Inflammatory macrophage treated with lipopolysaccharide for 1 hour (primary cell): ENCODE measurements around the gene PHAF1.

Source experiments
- DNase-seq, 2 donors: peaks; one replicate each; pipeline ENCODE4 v3.0.0-alpha.2; 2020 to 2022

Gene PHAF1

DNA sequence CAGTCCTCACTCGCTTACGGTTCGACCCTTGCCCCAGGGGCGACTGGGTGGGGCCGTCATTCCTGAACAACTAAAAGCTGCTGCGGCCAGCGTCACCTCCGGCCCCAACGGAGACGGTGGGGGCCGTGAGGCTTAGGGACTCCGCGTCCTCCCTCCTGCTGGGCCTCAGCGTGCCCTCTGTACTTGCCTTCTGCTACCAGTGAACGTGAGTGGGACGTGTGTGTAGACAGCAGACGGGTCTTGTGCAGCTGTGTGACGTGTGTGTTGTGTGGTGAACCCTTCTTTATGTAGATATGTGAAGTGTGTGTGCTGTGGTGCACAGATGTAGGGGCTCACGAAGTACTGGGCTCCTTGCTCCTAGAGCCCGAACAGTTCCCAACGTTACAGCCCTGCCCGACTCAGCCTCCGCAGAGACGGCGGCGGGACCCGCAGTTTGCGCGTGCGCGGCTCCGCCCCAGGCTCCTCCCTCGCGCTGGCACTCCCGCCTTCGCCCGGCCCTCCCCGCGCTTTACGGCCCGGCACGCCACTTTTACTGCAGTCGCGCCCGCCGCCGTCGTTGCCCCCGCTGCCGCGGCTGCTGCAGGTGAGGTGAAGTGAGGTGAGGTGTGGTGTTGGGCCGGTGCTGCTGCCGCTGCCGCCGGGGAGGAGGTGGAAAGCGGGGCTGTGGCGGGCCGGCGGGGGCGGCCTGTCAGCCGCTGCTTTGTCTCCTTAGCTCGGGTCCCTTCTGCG, at the start of gene PHAF1:
Gene PHAF1, plus strand, starts transcription at position 535 of the 729 bp plus-strand sequence. CDS start 235 bp downstream, outside the sequence.
- peak; percentile 85 to 96 for DNase-seq

DNA sequence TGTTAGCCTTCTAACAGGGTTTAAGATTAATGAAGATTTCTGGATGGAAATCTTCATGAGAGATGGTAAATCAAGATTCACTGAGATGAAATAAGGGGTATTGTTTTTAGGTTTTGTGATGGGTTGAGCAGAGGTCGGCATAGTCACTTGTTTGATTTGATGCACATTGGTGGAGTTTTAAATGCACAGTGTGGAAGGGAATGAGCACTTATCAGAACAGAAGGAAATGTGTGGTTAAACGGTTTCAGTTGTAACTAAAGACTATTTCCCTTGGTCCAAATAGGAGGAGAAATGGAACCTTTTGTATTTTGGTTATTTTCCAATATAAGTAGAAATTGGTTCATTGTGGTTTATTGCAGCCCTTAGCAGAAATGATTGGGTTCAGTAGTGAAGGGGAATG, 46.7 kb upstream of the PHAF1 start:
- DNase-seq = no peak

DNA sequence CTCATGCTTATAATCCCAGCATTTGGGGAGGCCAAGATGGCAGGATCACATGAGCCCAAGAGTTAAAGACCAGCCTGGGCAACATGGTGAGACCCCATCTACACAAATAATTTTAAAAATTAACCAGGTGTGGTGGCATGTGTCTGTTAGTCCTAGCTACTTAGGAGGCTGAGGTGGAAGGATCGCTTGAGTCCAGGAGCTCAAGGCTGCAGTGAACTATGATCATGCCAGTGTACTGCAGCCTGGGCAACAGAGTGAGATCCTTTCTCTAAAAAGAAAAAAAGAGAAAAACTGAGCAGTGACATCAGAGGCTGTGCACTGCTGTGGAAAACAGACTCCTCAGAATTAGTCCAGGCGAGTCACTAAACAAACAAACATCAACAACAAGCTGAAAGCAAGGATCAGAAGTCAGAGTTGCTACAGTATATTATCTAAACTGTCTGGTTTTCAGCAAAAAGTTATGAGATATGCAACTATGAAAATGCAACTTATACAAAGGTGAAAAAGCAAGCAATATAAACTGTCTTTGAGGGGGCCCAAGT, 41.5 kb upstream of the PHAF1 start:
- DNase-seq = no peak

DNA sequence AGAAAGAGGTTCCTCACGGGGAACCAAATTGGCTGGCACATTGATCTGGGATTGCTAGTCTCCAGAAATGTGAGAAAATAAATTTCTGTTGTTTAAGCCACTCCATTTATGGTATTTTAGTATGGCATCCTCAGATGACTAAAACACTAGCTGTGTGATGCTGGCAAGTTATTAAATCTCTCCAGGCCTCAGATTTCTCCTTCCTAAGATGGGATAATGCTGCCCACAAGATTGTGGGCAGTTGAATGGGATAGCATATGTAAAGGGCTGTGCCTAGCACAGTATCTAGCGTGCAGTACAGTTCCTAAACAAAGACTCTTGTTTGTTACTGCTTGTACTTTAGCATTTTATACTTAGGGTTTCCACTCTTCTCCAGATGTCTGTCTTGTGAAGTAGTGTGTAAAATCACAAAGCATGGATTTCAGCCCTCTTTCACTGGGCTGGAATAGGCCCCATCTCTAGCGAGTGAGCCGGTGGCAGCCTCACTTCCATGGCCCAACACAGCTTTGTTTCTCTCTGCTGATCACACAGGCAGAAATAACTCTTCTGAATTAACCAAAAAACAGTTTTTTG, 38.2 kb upstream of the PHAF1 start:
- no peak for DNase-seq

DNA sequence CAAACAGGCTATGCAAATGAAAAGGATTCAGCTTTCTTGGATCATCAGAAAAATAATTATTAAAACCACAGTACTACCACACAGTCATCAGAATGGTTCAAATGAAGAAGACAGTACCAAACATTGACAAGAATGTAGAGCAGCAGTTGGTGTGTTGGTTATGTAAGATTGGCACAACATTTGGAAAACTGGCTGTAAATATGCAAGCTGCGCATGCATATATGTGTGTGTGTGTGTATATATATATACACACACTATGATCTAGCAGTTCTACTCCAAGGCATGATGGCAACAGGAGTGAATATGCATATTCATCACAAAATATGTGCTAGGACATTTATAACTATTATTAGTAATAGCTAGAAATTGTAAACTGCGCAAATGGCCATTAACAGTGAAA, 34.4 kb upstream of the PHAF1 start:
- DNase-seq = no peak

DNA sequence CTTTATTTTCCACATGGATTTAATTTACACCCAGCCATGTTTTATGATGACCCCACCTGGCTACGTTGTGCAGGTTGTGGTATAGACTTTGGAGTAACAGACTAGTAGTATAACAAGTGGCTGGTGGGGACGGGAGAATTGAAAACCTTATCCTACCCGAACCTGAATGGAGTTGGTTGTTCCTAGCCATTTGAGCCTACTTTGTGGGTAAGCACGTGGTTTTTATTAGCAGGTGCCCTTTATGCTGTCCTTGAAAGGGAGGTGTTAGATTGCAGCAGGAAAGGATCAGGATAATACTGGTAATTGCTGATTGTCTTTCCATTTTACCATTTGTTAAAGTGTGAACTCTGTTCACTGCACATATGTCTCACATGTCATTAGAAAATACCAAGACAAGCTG, 31.9 kb upstream of the PHAF1 start:
- DNase-seq = no peak

DNA sequence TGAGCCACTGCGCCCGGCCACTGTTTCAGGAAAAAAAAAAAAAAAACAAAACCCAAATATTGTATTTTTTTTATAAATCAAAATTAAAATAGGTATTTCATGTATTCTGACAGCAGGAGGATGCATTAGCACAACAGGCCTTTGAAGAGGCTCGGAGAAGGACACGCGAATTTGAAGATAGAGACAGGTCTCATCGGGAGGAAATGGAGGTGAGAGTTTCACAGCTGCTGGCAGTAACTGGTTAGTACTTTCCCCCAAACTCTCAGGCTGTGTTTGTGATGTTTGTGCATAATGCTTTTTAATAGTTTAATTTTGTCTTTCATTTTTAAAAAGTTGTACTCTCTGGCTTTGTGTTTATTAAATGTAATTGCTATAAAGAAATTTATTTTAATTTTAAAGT, 27.6 kb upstream of the PHAF1 start:
- no peak for DNase-seq

DNA sequence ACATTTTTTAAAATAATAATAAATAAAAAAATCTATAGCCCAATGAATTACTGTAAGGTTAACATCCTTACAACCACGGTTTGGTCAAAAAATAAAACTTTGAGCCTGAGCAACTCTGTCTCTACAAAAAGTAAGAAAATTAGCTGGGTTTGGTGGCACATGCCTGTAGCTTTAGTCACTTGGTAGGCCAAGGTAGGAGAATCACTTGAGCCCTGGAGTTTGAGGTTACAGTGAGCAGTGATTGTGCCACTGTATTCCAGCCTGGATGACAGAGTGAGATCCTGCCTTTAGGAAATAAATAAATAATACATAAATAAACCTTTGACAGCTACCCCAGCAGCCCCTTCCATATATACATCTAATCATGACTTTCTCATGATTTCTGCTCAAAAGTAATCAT, 26.9 kb upstream of the PHAF1 start:
- DNase-seq = no peak

DNA sequence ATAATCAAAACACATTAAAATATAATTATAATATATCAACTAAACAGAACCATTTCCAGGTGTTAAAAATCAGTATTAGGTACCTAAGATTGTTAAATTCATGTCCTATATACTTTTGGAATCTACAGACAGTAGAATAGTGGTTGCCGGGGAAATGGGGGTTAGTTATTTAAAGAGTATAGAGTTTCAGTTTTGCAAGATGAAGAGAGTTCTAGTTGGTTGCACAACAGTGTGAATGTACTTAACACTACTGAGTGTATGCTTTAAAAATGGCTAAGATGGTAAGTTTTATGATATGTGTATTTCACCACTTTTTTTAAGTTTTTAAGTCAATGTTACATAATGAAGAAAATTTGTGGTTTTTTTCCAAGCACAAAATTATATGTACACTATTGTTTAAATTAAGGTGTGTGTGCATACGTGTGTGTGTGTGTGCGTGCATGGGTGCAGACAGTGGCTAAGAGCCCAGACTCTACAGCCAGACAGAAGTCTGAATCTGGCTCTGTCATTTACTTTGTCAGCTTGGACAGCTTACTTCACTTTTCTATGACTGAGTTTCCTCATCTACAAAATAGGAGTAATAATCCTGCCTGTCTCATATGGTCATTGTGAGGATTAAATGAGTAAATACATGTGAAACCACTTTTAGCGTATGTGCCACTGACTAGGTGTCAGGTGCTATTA, 25.3 kb upstream of the PHAF1 start:
- no peak for DNase-seq

DNA sequence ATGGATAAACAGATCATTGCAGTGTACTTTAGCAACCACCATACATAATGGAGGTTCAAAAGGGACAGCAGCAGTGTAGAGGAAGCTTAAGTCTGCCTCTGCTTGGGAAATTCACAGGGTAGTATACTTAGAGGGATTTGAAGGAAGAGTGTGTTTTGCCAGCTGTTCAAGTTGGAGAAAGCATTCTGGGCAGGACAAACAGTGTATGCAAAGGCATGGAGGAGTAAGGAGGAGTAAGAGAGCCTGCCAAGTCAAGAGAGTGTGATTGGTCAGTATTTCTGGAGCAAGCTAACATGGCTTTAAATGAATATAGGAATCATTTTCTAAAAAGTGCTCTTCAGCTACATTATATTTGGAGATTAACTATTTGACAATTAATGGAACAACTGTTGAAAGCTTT, 22.9 kb upstream of the PHAF1 start:
- DNase-seq = no peak

DNA sequence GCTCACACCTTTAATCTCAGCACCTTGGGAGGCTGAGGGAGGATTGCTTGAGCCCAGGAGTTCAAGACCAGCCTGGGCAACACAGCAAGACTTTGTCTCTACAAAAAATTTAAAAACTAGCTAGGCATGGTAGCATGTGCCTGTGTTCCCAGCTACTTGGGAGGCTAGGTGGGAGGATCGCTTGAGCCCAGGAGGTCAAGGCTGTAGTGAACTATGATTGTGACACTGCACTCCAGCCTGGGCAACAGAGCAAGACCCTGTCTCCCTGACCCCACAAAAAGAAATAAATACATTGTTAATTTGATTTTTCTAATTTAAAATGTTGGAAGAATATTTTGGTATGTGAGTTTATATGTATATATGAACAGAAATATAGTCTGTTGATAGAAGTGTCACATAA, 22.4 kb upstream of the PHAF1 start:
- DNase-seq = no peak

DNA sequence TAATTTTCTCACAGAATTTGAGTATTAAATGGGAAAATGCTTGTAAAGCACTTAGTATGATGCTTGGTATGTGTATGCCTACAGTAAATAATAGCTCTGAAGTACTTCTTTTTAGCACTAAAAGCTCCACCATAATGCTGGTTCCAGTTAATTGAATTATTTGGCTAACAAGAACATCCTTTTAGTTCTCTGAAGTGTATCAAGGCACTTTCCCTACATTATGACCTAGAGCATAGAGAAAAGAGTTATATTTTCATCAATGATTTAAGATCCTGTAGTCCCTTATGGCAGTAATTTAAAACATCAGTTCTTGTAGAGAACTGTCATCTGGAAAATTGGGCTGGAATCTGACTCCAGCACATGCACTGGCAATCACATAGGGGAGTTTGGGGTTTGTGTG, 21.9 kb upstream of the PHAF1 start:
- no peak for DNase-seq

DNA sequence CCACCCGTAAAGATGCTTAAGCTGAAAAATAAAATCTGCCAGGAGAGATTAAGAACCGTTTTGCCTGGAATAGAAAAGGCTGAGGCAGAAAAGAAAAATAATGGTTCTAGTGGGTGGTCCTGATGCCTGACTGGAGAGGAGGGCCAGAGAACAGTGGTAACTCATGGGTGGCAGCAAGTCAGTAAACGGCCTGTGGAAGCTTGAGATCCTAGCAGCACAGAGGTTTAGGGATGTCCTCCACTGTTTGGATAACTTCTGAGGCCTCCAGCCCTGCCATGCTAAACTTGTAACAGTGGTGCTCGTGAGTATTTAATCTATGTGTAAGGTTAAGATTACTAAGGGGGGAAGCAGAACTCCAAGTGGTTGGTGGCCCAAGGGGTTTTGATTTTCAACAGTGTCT, 21.2 kb upstream of the PHAF1 start:
- no peak for DNase-seq

DNA sequence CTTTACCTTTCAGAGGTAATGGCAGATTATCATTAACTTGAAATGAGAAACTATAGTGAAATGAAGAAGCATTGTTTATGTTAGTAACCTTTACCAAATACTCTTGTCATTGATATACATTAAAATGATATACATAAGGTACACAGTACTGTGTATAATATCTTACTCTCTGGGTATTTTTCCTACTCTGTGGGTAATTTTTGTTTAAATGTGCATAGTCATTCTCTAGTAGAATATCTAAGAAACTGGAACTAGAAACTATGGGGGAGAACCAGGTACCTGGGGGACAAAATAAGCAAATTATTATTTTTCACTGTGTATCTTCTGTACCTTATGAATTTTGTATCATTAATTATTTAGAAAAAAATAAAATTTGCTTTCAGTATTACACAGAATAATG, 20.6 kb upstream of the PHAF1 start:
- DNase-seq = no peak

DNA sequence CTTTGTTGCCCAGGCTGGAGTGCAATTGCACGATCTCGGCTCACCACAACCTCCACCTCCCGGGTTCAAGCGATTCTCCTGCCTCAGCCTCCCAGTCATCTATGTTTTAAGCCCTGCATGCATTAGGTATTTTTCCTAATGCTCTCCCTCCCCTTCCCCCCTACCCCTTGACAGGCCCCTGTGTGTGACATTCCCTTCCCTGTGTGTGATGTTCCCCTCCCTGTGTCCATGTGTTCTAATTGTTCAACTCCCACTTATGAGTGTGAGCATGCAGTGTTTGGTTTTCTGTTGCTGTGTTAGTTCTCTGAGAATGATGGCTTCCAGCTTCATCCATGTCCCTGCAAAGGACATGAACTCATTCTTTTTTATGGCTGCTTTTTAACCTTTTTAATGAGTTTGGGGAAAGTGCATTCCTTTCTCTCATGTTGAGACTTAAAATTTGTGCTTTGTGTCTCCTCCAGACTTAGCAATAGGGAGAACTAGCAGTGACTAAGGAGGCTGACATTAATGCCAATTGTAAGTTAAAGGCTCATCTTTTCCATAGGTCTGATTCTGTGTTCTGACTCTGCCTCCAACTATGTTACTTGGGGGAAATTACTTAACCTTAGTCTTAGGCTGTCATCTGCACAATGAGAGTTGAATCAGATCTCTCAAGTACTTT, 17.7 kb upstream of the PHAF1 start:
- DNase-seq = no peak

DNA sequence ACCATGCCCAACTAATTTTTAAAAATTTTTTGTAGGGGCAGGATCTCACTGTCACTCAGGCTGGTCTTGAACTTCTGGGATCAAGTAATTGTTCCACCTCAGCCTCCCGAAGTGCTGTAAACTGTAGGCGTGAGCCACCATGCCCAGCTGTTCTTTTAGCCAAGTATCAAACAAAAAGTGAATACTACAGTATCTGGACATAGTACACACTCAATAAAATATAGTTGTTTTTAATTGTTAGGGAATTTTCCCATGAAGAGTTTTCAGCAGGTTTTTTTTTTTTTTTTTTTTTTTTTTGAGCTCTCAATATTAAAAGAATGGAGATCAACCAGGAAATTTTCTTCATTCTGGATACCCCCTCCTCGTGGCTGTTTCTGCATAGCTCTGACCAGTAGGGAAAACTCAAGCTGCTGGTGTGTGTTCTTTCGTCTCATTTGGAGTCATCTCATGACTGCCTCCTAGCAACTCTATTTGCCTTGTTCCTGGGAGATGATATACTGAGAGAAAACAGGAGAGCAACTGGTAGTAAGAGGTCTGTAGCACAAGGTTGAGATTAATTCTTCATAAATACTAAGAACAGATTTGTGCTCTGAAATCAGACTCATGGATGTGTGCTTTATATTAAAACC, 16.5 kb upstream of the PHAF1 start:
- DNase-seq = no peak

DNA sequence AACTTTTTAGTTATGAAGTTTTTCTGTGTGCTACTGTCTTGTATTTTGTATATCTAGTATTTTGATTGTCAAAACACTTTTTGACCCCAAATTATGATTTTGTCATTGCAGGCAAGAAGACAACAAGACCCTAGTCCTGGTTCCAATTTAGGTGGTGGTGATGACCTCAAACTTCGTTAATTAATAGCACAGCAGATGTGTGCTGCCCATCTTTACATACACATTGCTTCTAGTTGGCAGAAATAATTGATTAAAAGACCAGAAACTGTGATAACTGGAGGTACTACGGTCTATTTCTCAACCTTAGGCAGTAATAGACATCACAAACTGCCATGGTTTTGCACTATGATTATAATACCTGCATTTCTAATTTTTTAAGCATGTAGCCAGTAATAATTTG, 11.1 kb upstream of the PHAF1 start:
- DNase-seq = no peak

DNA sequence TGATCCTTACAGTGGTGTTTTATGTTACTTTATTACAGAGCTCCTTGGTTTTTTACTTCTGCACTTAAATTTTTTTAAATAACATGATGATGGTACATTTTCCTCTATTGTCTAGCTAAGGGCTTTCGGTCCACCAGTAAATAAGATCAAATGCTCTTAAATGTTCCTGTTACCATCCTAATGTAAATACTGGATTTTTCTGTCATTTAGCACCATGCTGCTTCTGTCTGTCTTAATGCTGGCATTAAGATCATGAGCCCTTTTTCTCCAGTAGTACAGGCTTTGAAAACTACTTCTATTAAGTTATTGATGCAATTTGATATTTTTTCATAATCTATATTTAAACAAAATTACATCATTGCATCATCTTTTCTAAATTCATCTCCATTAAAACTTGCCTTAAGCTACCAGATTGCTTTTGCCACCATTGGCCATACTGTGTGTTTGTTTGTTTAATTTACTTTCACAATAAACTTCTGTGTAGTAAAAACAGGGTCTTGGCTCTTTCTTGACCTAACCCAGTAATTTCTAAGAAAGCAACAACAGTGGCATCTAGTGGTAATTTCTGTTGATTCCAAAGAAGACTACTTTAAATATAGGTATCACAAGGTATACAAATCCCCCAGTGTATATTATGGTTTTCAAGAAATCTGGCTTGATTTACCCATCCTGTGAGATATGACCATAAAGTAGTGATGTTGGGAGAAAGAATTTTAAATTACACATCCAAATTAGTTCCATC, 9.0 kb upstream of the PHAF1 start:
- DNase-seq = peak; percentile 16 to 27

DNA sequence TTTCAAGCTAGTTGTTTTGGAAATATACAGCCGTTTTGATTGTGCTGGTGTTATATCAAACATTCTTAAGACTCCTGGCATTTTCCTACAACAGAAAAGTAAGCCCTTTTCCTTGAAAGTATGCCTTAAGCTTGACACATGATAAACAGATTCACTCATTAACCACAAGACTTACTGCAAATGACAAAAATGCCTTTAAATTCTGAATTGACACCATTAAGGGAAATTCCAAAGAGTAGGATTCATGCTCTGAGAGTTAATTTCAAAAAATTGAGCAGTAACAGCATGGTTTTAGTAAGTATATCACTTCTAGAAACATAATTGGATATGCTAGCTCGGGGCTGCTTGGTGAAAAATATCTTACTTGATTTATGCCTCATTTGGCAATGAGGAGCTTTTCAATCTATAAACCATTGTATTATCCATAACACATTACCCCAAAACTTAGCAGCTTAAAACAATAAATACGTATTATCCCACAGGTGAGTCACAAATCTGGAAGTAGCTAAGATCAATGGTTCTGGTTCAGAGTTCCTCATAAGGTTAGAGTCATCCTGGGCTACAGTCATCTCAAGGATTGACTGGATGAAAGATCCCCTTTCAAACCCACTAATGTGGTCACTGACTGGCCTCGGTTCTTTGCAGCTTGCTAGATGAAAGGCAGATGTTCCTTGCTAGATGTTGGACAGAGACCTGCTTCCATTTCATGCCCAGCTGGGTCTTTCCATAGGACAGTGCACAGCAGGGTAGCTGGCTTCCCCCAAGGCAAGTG, 8.2 kb upstream of the PHAF1 start:
- DNase-seq = no peak

DNA sequence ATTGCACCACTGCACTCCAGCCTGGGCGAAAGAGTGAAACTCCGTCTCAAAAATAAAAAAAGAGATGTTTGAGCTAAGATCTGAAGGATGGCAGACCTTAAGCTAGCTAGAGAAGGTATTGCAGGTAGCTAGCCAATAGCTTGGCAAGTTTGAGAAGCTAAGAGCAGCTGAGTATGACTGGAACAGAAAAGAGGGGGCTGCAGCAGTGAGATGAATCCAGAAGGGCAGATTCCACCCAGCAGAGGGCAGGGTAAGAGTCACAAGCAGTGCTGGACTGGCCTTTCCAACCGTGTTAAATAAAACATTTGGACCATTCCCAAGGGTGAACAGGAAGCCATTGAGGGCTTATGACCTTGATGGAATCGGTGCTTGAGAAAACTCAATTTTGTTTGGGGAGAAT, 5.7 kb upstream of the PHAF1 start:
- DNase-seq = no peak

DNA sequence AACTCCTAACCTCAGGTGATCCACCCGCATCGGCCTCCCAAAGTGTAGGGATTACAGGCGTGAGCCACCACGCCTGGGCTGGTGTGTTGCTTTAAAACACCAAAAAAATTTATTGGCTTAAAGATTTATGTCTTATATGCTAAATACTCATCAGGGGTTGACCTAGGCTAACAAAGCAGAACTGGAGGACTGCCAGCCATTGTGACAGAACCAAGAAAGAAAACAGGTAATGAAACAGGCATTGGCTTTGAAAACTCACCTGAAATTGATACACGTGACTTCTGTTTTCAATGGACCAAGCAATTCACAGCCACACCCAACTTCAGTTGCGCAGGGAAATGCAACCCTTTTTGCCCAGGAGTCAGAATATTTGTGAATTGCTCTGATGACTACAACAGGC, 4.9 kb upstream of the PHAF1 start:
- no peak for DNase-seq

DNA sequence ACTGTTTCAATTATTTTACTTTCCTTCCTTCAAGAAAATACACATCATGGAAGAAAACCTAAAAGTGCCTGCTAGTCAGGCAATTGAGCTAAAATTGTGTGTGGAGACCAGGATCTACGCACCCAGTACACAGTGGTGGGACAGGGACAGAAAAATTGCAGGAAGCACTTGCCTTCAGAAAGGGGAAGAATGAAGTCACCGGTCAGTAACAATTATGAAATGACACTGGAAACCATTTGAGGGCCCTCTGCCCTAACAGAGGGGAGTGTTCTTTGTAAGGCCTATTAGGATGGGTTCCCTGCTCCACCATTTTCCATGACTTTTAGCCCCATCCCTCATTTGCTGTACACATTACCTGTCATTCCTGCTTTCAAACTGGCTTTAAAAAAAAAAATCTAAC, 4.5 kb upstream of the PHAF1 start:
- peak; percentile 75 to 81 for DNase-seq
